Stimulated activated CD4-positive, alpha-beta T cell treated with anti-CD3 and anti-CD28 coated beads, Interleukin-2, amount 100 ng/mL, for 48 hours (primary cell): ENCODE results near the gene HSPB1.
"Not testable (repeated sequence)": the region's sequence is repeated elsewhere in the genome, so short reads cannot be mapped to it uniquely, and the experiment has no call there.

Experiments
- DNase-seq, 2 donors: peaks; one replicate each; pipeline ENCODE4 v3.0.0-alpha.2; 2020

The HSPB1 gene

GRCh38 chr7:76281706-76282343 lies 20.6 kb upstream of the HSPB1 start:
- no peak for DNase-seq

GRCh38 chr7:76282344-76283253 lies 19.9 kb upstream of the HSPB1 start:
- DNase-seq = no peak

GRCh38 chr7:76283254-76284159 lies 19.0 kb upstream of the HSPB1 start:
- no peak for DNase-seq

- no peak for DNase-seq
Measured at GRCh38 chr7:76285604-76286374, 16.7 kb upstream of the HSPB1 start.

GRCh38 chr7:76286842-76287403 lies 15.6 kb upstream of the HSPB1 start:
- DNase-seq = no peak

GRCh38 chr7:76290847-76291350 lies 11.6 kb upstream of the HSPB1 start:
- DNase-seq = not testable (repeated sequence)

GRCh38 chr7:76291351-76292212 lies 10.9 kb upstream of the HSPB1 start:
- DNase-seq = peak; percentile 96 to 97

- no peak for DNase-seq
Measured at GRCh38 chr7:76292213-76292573, 10.3 kb upstream of the HSPB1 start.

GRCh38 chr7:76292911-76293310 lies 9.6 kb upstream of the HSPB1 start:
- not testable (repeated sequence) for DNase-seq

GRCh38 chr7:76293407-76293901 lies 9.0 kb upstream of the HSPB1 start:
- no peak for DNase-seq

GRCh38 chr7:76294344-76295024 lies 8.0 kb upstream of the HSPB1 start:
- no peak for DNase-seq

GRCh38 chr7:76296743-76297740 lies 5.4 kb upstream of the HSPB1 start:
- no peak for DNase-seq

GRCh38 chr7:76300166-76300731 lies 2.2 kb upstream of the HSPB1 start:
- DNase-seq = no peak

GRCh38 chr7:76301000-76301399 lies 1.5 kb upstream of the HSPB1 start:
- no peak for DNase-seq

GRCh38 chr7:76303202-76304147 lies 1.0 kb downstream of the HSPB1 start:
- peak; percentile 70 to 71 for DNase-seq

- no peak for DNase-seq
Measured at GRCh38 chr7:76304888-76305375, 2.5 kb downstream of the HSPB1 start.

GRCh38 chr7:76308874-76309273 lies 6.4 kb downstream of the HSPB1 start:
- not testable (repeated sequence) for DNase-seq
